ENCODE data around the gene TOX3.

The TOX3 gene

GRCh38 chr16:52466994-52467393 is 79.9 kb downstream of the TOX3 start:
- in situ Hi-C loops (cut with HindIII; ENCODE audit: low sequenced_read_pairs), result no loop called here
- TF ChIP-seq CTCF (IDR thresholded peaks at IDR 0.05; ENCODE audit: low read depth, low read length), result no peak

DNA sequence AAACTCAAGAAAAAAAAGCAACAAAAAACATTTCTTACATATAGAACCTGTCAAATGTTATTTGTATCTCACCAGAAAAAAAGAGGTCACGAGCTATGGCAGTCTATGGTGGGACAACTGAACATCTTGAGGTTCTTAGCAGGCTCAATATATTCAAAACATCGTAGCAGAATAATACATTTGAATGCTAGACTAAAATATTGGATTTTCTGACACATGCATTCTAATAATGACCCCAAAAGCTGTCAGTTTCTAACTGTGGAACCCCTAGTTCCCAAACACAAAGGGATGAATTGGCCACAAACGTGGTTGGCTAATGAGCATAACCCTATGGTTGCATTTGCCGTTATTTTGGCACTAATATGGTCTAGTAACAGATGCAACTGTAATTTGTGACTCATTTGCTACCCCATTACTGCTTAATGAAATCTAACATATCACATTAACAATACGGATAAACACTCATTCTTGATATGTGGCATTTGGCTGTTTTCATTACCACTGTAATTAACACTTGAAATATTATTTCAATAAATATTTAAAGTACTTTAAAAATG is 81.2 kb downstream of the TOX3 start:
- in situ Hi-C loops (cut with HindIII; ENCODE audit: low sequenced_read_pairs), result no loop called here
- no peak for DNase-seq (ENCODE audit: low read depth, low spot score)
- H3K4me3 ChIP-seq (ENCODE audit: low read depth, low read length), result no peak overlapping the region
- TF ChIP-seq CTCF (IDR thresholded peaks at IDR 0.05; ENCODE audit: low read depth, low read length), result no peak

More at GRCh38 chr16:52466994-52467393, 79.9 kb downstream of the TOX3 start:
- H3K4me3 ChIP-seq (ENCODE audit: low read depth, low read length), result no peak overlapping the region
- no peak for DNase-seq (ENCODE audit: low read depth, low spot score)

- in situ Hi-C loops (cut with HindIII; ENCODE audit: low sequenced_read_pairs), result no loop called here
- no peak for TF ChIP-seq CTCF (IDR thresholded peaks at IDR 0.05; ENCODE audit: low read depth, low read length)
- DNase-seq (ENCODE audit: low read depth, low spot score), result no peak
- no peak overlapping the region for H3K4me3 ChIP-seq (ENCODE audit: low read depth, low read length)
These were observed 83.0 kb downstream of the TOX3 start for GRCh38 chr16:52463904-52464303.

DNA sequence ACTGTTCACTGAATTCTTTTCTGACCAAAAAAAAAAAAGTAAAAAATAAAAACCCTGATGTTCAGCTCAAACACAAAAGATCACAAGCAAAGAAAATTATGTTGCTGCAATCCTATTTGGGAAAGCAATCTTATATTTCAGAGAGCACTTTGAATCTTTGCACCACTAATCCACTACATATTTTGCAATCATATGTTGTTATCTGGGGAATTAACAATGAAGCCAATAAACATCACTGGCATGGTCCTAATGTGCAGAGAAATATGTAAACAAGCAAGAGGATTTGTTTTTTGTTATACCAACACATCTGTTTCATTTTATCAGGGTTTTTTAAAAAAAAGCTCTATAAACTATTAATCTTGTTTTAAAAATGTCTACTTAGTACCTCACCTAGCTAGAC is 84.1 kb downstream of the TOX3 start:
- no peak overlapping the region for H3K4me3 ChIP-seq (ENCODE audit: low read depth, low read length)
- TF ChIP-seq CTCF (IDR thresholded peaks at IDR 0.05; ENCODE audit: low read depth, low read length), result no peak
- no peak for DNase-seq (ENCODE audit: low read depth, low spot score)
- in situ Hi-C loops (cut with HindIII; ENCODE audit: low sequenced_read_pairs), result no loop called here

DNA sequence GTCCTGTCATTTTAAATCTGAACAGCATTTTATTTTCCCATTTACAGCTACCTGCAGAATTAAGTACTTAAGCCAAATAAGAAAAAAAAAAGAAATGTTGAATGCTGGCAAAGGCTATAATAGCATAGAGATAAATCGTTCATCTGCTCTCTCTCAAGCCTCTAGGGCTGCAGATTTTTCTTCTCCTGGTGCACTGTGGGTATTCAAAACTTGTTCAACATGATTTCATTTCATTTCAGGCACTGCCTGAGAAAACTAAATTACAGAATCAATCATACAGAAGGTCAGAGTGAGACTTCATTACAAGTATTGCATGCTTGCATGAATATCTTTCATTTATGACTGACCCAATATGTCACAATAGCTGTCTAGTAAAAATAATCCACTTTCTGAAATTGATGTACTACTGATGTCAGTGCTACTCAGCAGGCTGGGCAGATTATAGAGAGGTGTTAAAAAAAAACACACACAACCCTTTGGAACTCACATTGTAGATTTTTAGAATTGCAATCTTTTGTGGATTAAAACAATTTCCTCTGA is 86.2 kb downstream of the TOX3 start:
- TF ChIP-seq CTCF (IDR thresholded peaks at IDR 0.05; ENCODE audit: low read depth, low read length), result no peak
- DNase-seq (ENCODE audit: low read depth, low spot score), result no peak
- in situ Hi-C loops (cut with HindIII; ENCODE audit: low sequenced_read_pairs), result no loop called here
- no peak overlapping the region for H3K4me3 ChIP-seq (ENCODE audit: low read depth, low read length)

DNA sequence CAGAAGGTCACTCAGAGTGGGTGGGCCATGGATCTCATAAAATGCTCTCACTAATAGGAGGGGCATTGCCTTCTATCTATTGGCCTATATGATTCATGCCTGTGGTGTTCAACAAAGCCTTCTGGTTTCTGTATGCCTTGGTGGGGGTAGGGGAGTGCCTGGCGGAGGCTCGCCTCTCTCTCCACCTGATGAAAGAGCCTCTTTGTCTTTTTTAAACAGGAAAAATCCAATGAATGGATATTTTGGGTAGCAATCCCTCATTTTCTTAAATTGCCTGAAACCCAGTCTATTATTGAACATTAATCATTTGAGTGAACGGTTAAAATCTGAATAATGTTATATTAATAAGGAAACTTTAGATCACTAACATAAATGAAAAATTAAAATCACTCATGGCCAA is 90.6 kb downstream of the TOX3 start:
- no peak overlapping the region for H3K4me3 ChIP-seq (ENCODE audit: low read depth, low read length)
- in situ Hi-C loops (cut with HindIII; ENCODE audit: low sequenced_read_pairs), result no loop called here
- no peak for DNase-seq (ENCODE audit: low read depth, low spot score)
- no peak for TF ChIP-seq CTCF (IDR thresholded peaks at IDR 0.05; ENCODE audit: low read depth, low read length)
